Parathyroid adenoma (tissue), 2 donors: Measurements from ENCODE around the gene FOXI2.
A peak's percentile ranks its signal among the peaks of the same experiment; 100 is the strongest.

Experiments used
- H2AFZ ChIP-seq: fragments of 300-600 bp; sonication (generic); one replicate; pipeline ENCODE4 v1.7.0; 2017; ENCODE audit warnings: antibody characterized with exemption, mild to moderate bottlenecking
- H3K27ac ChIP-seq: fragments of 300-600 bp; sonication (generic); one replicate; pipeline ENCODE4 v1.7.0; 2017
- H3K27me3 ChIP-seq: fragments of 300-600 bp; sonication (generic); one replicate; pipeline ENCODE4 v1.7.0; 2017; ENCODE audit warnings: low read length; ENCODE audit not compliant: control insufficient read depth, insufficient read depth
- H3K36me3 ChIP-seq: fragments of 300-600 bp; sonication (generic); one replicate; pipeline ENCODE4 v1.7.0; 2017; ENCODE audit warnings: low read length; ENCODE audit not compliant: control insufficient read depth, insufficient read depth
- H3K4me1 ChIP-seq: fragments of 300-600 bp; sonication (generic); one replicate; pipeline ENCODE4 v1.7.0; 2017; ENCODE audit warnings: control low read depth
- H3K4me2 ChIP-seq: fragments of 300-600 bp; sonication (generic); one replicate; pipeline ENCODE4 v1.7.0; 2017; ENCODE audit warnings: low read length
- H3K4me3 ChIP-seq: fragments of 300-600 bp; sonication (generic); one replicate; pipeline ENCODE4 v1.7.0; 2017; ENCODE audit warnings: low read depth, low read length
- H3K79me2 ChIP-seq: fragments of 300-600 bp; sonication (generic); one replicate; pipeline ENCODE4 v1.7.0; 2017; ENCODE audit warnings: control low read depth
- H3K9ac ChIP-seq: fragments of 300-600 bp; sonication (generic); one replicate; pipeline ENCODE4 v1.7.0; 2017; ENCODE audit warnings: mild to moderate bottlenecking
- H3K9me3 ChIP-seq: fragments of 300-600 bp; sonication (generic); one replicate; pipeline ENCODE4 v1.7.0; 2017; ENCODE audit warnings: low read length; ENCODE audit not compliant: control insufficient read depth
- TF ChIP-seq, protein P1 (sequence below): fragments of 300-600 bp; sonication (generic); IDR thresholded peaks from one replicate; pipeline ENCODE4 v1.7.0; 2017; ENCODE audit warnings: antibody characterized with exemption, mild to moderate bottlenecking
- donor health status: primary hyperparathyroidism.

Gene FOXI2

DNA sequence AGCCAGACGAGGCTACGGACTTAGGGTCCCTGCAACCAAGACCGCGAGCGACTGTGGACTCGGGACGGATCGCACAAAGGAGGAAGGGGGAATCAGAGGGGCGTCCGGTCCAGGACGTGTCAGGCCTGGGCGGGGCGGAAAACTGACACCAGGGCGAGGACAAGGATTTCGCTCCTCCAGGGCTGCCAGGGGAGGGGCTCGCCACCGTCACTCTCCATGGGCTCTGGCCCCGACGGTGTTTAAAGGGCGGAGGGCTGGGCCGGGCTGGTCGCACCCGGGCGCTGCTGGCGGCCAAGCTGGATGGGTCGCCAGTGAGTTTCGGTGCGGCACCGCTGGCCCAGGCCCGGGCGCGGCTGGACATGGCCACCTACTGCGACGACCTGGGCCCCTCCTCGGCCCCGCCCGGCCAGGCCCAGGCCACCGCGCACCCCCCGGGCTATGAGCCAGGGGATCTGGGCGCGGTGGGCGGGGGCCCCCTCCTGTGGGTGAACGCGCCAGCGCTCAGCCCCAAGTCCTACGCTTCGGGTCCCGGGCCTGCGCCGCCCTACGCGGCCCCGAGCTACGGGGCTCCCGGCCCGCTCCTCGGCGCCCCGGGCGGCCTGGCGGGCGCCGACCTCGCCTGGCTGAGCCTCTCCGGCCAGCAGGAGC, at the start of gene FOXI2:
Gene FOXI2, plus strand, starts transcription at position 271 of the 648 bp plus-strand sequence. Its CDS starts 89 bp downstream, at position 360.
- no peak within 1 kb of the TSS for H2AFZ ChIP-seq
- peaks cover 6% of the 10 kb centered on the region for H3K27me3 ChIP-seq
- H3K4me3 ChIP-seq: peak within 1 kb of the TSS; percentile 22

DNA sequence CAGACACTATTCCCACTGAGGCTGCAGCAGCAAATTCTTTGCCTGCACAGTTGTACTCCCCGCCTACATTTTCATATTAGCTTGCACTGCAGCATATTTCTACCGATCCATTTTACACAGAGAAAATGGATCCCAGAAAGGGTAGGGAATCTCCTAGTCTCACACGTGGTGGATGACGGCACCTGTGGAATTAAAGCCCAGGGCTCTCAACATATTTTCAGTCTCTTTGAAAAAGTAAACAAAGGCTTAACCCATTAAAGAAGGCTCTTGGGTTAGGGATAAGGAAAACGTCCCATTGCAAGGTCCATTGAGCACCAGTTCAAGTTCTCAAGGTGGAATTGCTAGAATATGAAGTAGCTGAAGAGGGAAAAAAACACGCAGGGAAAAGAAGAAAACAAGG, 49.4 kb upstream of the FOXI2 start:
- H3K79me2 ChIP-seq: no peaks in the 10 kb centered on the region
- no peaks in the 10 kb centered on the region for H3K36me3 ChIP-seq
- H3K4me3 ChIP-seq: no peak overlapping the region
- H3K27me3 ChIP-seq: no peaks in the 10 kb centered on the region
- H3K4me1 ChIP-seq: no peaks in the 10 kb centered on the region
- TF ChIP-seq, protein P1, sequence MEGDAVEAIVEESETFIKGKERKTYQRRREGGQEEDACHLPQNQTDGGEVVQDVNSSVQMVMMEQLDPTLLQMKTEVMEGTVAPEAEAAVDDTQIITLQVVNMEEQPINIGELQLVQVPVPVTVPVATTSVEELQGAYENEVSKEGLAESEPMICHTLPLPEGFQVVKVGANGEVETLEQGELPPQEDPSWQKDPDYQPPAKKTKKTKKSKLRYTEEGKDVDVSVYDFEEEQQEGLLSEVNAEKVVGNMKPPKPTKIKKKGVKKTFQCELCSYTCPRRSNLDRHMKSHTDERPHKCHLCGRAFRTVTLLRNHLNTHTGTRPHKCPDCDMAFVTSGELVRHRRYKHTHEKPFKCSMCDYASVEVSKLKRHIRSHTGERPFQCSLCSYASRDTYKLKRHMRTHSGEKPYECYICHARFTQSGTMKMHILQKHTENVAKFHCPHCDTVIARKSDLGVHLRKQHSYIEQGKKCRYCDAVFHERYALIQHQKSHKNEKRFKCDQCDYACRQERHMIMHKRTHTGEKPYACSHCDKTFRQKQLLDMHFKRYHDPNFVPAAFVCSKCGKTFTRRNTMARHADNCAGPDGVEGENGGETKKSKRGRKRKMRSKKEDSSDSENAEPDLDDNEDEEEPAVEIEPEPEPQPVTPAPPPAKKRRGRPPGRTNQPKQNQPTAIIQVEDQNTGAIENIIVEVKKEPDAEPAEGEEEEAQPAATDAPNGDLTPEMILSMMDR: no peak
- no peaks in the 10 kb centered on the region for H3K9me3 ChIP-seq
- no peak overlapping the region for H3K4me2 ChIP-seq
- H3K9ac ChIP-seq: no peak overlapping the region
- H3K27ac ChIP-seq: no peak overlapping the region
- H2AFZ ChIP-seq: no peak overlapping the region

More for the DNA sequence above, at the start of gene FOXI2:
- no peaks in the 10 kb centered on the region for H3K4me1 ChIP-seq
- no peaks in the 10 kb centered on the region for H3K9me3 ChIP-seq
- peak within 1 kb of the TSS; percentile 38 for H3K4me2 ChIP-seq
- H3K36me3 ChIP-seq: no peaks in the 10 kb centered on the region
- TF ChIP-seq, protein P1: no peak
- no peak within 1 kb of the TSS for H3K27ac ChIP-seq
- H3K79me2 ChIP-seq: no peaks in the 10 kb centered on the region
- no peak within 1 kb of the TSS for H3K9ac ChIP-seq

DNA sequence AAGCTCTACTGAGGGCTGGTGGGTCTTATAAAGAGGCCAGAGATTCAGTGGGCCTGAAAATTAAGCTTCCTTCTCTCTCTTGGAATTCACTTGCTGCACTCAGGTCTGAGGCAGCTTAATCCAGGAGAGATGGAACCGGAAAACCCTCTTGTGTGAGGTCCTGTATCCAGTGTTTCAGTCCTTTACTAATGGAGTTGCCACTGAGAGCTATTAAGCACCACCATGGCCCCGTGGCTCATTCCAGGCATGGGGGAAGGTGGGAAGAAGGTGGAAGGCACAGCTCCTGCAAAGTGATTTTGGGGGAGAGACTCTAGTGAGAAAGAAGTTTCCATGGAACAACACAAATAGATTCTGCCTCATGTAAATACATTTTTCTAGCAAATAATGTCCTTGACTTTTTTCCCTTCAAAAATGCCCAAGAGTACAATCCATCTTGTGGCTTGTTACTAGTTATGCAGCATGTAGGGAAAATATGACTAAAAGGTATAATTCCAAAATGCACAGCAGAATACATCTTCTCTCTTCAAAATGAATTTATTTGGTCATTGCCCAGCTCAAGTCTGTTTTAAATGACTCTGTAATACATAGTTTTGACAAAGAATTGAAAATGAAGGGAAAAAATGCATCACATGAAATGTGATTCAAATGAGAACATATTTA, 46.7 kb upstream of the FOXI2 start:
- no peaks in the 10 kb centered on the region for H3K27me3 ChIP-seq
- H3K27ac ChIP-seq: no peak overlapping the region

GRCh38 chr10:127694580-127695193, 42.3 kb upstream of the FOXI2 start:
- no peaks in the 10 kb centered on the region for H3K36me3 ChIP-seq
- H3K9me3 ChIP-seq: no peaks in the 10 kb centered on the region
- H3K27me3 ChIP-seq: no peaks in the 10 kb centered on the region
- no peak overlapping the region for H2AFZ ChIP-seq
- H3K9ac ChIP-seq: no peak overlapping the region
- no peak overlapping the region for H3K27ac ChIP-seq
- no peak overlapping the region for H3K4me3 ChIP-seq
- H3K79me2 ChIP-seq: no peaks in the 10 kb centered on the region
- no peaks in the 10 kb centered on the region for H3K4me1 ChIP-seq
- TF ChIP-seq, protein P1: peak; percentile 5
- no peak overlapping the region for H3K4me2 ChIP-seq

More for the DNA sequence above, 46.7 kb upstream of the FOXI2 start:
- H2AFZ ChIP-seq: no peak overlapping the region
- H3K9me3 ChIP-seq: no peaks in the 10 kb centered on the region
- no peaks in the 10 kb centered on the region for H3K79me2 ChIP-seq
- TF ChIP-seq, protein P1: no peak
- no peak overlapping the region for H3K4me2 ChIP-seq
- no peaks in the 10 kb centered on the region for H3K36me3 ChIP-seq
- H3K9ac ChIP-seq: no peak overlapping the region
- H3K4me1 ChIP-seq: no peaks in the 10 kb centered on the region
- H3K4me3 ChIP-seq: no peak overlapping the region
